GM12875 (cell line): ENCODE results near the gene GGT5.

Experiments used
- H3K4me3 ChIP-seq: one replicate; pipeline ENCODE4 v1.5.1; 2011; ENCODE audit warnings: low read depth, low read length, control low read depth
- TF ChIP-seq, protein P1 (sequence below): IDR thresholded peaks from 2 replicates; pipeline ENCODE4 v1.5.1; 2011; ENCODE audit warnings: low read depth, mild to moderate bottlenecking, control low read depth, inconsistent platforms, low read length, moderate library complexity, borderline replicate concordance; ENCODE audit not compliant: insufficient read depth

Gene GGT5

DNA sequence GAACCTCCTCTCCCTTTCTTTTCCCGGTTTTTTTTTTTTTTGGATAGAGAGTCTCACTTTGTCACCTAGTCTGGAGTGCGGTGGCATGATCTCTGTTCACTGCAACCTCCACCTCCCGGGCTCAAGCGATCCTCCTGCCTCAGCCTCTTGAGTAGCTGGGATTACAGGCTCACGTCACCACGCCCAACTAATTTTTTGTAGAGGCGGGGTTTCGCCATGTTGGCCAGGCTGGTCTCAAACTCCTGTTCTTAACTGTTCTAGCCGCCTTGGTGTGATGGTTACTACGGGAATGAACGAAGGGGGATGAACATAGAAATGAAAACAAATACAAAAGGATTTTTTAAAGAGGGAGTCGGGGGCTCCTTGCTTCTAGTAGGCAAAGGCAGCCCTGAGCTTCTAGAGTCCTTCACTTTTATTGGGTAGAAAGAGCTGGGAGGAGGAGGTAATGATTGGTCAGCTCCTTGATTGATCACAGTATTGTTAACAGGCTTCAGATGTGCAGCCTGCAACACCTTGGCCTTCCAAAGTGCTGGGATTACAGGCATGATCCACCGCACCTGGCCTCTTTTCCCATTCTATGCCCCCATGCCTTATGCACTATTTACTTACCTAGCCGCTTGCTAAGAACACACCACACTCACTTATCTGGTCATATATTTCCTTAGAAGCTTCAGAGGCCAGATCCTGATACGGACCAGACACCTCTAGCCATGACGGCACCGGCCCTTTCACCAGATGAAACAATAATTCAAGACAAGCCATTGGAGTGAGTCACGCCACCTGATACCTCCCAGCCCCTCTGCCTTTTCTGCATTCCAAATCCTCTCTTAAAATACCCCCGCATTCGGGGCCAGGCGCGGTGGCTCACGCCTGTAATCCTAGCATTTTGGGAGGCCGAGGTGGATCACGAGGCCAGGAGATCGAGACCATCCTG lies 42.9 kb downstream of the GGT5 start:
- no peak overlapping the region for H3K4me3 ChIP-seq
- TF ChIP-seq, protein P1, sequence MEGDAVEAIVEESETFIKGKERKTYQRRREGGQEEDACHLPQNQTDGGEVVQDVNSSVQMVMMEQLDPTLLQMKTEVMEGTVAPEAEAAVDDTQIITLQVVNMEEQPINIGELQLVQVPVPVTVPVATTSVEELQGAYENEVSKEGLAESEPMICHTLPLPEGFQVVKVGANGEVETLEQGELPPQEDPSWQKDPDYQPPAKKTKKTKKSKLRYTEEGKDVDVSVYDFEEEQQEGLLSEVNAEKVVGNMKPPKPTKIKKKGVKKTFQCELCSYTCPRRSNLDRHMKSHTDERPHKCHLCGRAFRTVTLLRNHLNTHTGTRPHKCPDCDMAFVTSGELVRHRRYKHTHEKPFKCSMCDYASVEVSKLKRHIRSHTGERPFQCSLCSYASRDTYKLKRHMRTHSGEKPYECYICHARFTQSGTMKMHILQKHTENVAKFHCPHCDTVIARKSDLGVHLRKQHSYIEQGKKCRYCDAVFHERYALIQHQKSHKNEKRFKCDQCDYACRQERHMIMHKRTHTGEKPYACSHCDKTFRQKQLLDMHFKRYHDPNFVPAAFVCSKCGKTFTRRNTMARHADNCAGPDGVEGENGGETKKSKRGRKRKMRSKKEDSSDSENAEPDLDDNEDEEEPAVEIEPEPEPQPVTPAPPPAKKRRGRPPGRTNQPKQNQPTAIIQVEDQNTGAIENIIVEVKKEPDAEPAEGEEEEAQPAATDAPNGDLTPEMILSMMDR: no peak

DNA sequence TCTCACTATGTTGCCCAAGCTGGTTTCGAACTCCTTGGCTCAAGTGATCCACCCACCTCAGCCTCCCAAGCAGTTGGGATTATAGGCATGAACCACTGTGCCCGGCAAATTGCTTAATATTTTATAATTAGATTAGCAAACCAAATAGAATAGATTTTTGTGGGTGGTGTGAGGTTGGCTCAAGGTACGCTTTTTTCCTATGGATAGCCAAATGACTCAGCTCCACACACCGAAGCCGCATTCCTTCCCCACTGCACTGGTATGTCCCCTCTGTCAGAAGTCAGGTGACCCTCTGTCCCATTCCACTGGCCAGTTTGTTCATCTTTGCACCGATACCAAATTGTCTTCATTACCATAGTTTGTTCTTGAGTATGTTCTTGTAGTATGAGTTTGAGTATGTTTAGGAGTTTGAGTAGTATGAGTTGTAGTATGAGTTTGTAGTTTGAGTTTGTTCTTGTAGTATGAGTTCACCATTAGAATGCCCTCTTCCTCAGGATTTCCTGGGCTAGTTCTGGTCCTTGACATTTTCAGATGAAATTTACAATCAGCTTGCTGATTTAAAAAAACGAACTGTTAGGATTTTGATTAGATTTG lies 44.2 kb downstream of the GGT5 start:
- TF ChIP-seq, protein P1: no peak
- no peak overlapping the region for H3K4me3 ChIP-seq

DNA sequence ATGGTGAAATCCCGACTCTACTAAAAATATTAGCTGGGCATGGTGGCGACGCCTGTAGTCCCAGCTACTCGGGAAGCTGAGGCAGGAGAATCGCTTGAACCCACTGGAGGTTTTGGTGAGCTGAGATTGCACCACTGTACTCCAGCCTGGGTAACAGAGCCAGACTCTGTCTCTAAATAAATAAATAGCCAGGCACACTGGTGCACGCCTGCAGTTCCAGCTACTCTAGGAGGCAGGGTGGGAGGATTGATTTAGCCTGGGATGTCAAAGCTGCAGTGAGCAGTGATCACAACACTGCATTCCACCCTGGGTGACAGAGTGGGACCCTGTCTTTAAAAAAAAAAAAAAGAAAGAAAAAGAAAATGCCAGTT lies 46.2 kb downstream of the GGT5 start:
- TF ChIP-seq, protein P1: no peak
- H3K4me3 ChIP-seq: no peak overlapping the region

DNA sequence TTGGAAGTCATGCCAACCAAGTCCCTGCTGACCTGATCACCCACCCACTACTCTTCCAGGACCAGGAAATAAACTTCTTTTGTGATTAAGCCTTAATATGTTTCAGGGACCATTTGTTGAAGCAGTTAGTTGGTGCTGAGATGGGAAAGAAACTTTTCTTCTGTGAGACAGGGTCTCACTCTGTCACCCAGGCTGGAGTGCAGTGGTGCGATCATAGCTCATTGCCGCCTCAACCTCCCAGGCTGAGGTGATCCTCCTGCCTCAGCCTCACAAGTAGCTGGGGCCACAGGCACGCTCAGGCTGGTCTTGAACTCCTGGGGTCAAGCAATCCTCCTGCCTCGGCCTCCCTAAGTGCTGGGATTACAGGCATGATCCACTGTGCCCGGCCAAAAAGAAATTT lies 53.0 kb downstream of the GGT5 start:
- no peak overlapping the region for H3K4me3 ChIP-seq
- TF ChIP-seq, protein P1: no peak

DNA sequence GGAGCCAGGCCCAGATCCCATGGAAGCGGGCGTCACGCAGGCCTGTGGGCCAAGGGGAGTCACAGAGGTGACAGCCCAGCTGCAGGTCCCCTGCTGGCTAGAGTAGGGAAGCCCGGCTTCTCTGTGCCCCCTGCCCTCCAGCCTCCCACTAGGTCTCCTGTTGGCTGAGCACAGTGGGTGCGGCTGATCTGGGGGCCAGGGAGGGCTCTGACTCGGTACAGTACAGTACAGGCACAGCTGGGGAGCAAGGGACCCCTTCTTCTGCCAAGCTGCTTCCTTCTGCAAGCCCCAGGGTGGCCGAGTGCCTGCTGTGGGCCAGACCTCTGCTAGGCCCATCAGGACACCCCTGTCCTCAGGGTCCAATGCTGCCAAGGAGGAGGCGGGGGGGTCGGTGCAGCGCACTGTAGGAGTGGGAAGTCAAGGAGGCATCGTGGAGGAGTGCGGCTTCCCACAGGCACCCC lies 53.5 kb downstream of the GGT5 start:
- TF ChIP-seq, protein P1: no peak
- no peak overlapping the region for H3K4me3 ChIP-seq

DNA sequence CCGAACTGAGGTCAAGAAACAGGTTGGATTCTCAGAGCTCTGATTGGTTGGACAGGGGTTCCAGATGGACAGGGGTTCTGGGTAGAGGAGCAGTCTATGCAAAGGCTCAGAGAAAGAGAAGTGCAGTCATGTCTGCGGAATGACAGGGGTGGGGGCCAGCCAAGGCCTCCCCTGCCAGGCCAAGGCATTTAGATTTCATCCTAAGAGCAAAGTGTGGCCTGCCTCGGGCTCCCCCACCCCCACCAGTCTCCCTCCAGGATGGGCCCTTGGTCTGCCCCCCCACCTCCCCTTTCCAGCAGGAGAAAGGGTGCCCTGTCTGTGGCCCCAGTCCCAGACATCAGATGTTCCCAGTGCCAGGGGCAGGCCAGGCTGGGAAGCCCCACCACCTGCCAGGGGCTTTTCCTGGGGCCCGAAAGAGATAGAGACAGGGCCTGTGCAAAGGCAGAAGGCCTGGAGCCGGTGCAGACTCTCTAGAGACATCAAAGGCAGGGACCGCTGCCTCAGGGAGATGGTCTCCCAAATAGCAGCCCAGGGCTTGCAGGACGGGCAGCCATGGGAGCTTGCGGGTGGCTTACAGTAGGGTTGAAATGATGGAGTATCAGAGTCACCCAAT lies 54.2 kb downstream of the GGT5 start:
- no peak overlapping the region for H3K4me3 ChIP-seq
- TF ChIP-seq, protein P1: no peak
